Mucosa of gallbladder (tissue), 1 donor: ENCODE results near the gene FBXO8. TPM values are rescaled to one million over a fixed set of nuclear protein-coding genes. Genes with fewer than 3 reads are reported as not detected.
"Not testable (repeated sequence)": the region's sequence is repeated elsewhere in the genome, so short reads cannot be mapped to it uniquely, and the experiment has no call there.

ENCODE experiments used
- DNase-seq: peaks from one replicate; pipeline ENCODE4 v3.0.0-alpha.2; 2020; ENCODE audit warnings: low spot score
- total RNA-seq: library from RNA; stranded (reverse); gene quantifications from one replicate; pipeline ENCODE4 v1.2.1, GENCODE V29; 2021
- donor health status: DM: no; HTN: no; CAD: no.

Gene FBXO8
- 52.1 TPM for total RNA-seq

- peak; percentile 67 for DNase-seq
Measured at GRCh38 chr4:174283507-174284471, at the start of gene FBXO8, which contains the start of gene CEP44. TSS of gene FBXO8 (minus strand) at chr4:174283667. CDS start at chr4:174263092, 20,575 bp downstream. TSS of gene CEP44 (plus strand) at chr4:174283911. CDS start at chr4:174299122, 15,211 bp downstream.

- no peak for DNase-seq
Measured at GRCh38 chr4:174332741-174333493, 49.5 kb upstream of the FBXO8 start.

GRCh38 chr4:174324725-174325124 lies 41.3 kb upstream of the FBXO8 start:
- DNase-seq, result no peak

GRCh38 chr4:174324236-174324635 lies 40.8 kb upstream of the FBXO8 start:
- no peak for DNase-seq

GRCh38 chr4:174320494-174321199 lies 37.2 kb upstream of the FBXO8 start:
- no peak for DNase-seq

- no peak for DNase-seq
Measured at GRCh38 chr4:174318829-174319764, 35.6 kb upstream of the FBXO8 start.

- no peak for DNase-seq
Measured at GRCh38 chr4:174317531-174317930, 34.1 kb upstream of the FBXO8 start.

GRCh38 chr4:174316954-174317353 lies 33.5 kb upstream of the FBXO8 start:
- no peak for DNase-seq

- DNase-seq, result no peak
Measured at GRCh38 chr4:174316546-174316945, 33.1 kb upstream of the FBXO8 start.

- DNase-seq, result no peak
Measured at GRCh38 chr4:174314770-174315169, 31.3 kb upstream of the FBXO8 start.

GRCh38 chr4:174314274-174314673 lies 30.8 kb upstream of the FBXO8 start:
- no peak for DNase-seq

- no peak for DNase-seq
Measured at GRCh38 chr4:174312993-174313392, 29.5 kb upstream of the FBXO8 start.

- DNase-seq, result no peak
Measured at GRCh38 chr4:174307694-174308093, 24.2 kb upstream of the FBXO8 start.

- DNase-seq, result no peak
Measured at GRCh38 chr4:174305961-174306360, 22.5 kb upstream of the FBXO8 start.

- no peak for DNase-seq
Measured at GRCh38 chr4:174304664-174305063, 21.2 kb upstream of the FBXO8 start.

GRCh38 chr4:174303687-174304086 lies 20.2 kb upstream of the FBXO8 start:
- no peak for DNase-seq

- DNase-seq, result not testable (repeated sequence)
Measured at GRCh38 chr4:174295142-174295541, 11.7 kb upstream of the FBXO8 start.

GRCh38 chr4:174294641-174295040 lies 11.2 kb upstream of the FBXO8 start:
- DNase-seq, result not testable (repeated sequence)

- no peak for DNase-seq
Measured at GRCh38 chr4:174292473-174292872, 9.0 kb upstream of the FBXO8 start.

- DNase-seq, result no peak
Measured at GRCh38 chr4:174286870-174287269, 3.4 kb upstream of the FBXO8 start.

GRCh38 chr4:174284487-174284886 lies 1.0 kb upstream of the FBXO8 start:
- no peak for DNase-seq
